Activated CD8-positive, alpha-beta memory T cell treated with anti-CD3 and anti-CD28 coated beads for 4 hours (primary cell): ENCODE data around the gene MATR3.
"Not testable (repeated sequence)": the region's sequence is repeated elsewhere in the genome, so short reads cannot be mapped to it uniquely, and the experiment has no call there.

Experiments used
- DNase-seq, 2 donors: peaks; one replicate each; pipeline ENCODE4 v3.0.0-alpha.2; 2020; ENCODE audit warnings: low read depth in 2 of 2

MATR3 gene

DNA sequence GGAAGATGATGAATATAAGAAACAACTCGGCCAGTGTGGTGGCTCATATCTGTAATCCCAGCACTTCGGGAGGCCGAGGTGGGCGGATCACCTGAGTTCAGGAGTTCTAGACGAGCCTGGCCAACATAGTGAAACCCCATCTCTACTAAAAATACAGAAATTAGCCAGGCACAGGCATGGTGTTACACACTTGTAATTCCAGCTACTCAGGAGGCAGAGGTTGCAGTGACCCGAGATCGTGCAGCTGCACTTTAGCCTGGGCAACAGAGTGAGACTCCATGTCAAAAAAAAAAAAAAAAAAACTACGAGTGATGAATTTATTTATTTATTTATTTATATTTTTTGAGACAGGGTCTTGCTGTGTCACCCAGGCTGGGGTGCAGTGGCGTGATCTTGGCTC is 54.3 kb downstream of the MATR3 start:
- not testable (repeated sequence) for DNase-seq

GRCh38 chr5:139354186-139354585 is 60.6 kb downstream of the MATR3 start:
- no peak for DNase-seq

GRCh38 chr5:139355900-139356299 is 62.4 kb downstream of the MATR3 start:
- DNase-seq: not testable (repeated sequence)

- no peak for DNase-seq
These were observed 64.5 kb downstream of the MATR3 start for GRCh38 chr5:139358064-139358463.

GRCh38 chr5:139360384-139360783 is 66.8 kb downstream of the MATR3 start:
- no peak for DNase-seq

- DNase-seq: no peak
These were observed 68.4 kb downstream of the MATR3 start for GRCh38 chr5:139361835-139362429.

DNA sequence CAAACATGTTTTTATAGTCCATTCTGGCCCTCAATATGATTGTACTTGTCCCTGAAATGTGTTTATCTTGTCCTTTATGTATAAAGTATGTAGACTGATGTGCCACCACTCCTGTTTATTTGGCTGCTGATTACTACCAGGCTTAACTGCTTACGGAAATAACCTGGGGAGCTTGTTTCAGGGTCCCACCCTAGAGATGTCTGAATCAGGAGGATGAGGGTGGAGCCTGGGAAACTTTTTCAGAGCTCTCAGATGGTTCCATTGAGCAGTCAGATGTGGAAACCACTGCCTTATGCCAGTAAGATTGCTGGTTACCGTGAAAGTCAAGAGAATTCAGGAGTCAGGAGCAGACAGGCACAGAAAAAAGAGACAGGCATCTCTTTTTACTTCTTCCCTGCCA is 70.4 kb downstream of the MATR3 start:
- no peak for DNase-seq

DNA sequence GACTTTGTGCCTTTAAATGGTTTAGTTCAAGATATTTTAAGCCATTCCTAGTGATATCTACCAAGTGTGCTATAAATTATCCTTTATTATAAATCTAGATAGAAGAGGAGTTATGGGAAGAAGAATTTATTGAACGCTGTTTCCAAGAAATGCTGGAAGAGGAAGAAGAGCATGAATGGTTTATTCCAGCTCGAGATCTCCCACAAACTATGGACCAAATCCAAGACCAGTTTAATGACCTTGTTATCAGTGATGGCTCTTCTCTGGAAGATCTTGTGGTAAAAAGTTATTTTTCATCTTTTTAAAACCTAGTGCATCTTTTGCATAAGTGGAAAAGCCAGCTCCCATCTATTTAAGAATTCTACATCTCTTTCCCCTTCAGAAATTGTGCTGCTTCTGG is 70.9 kb downstream of the MATR3 start:
- DNase-seq: no peak

DNA sequence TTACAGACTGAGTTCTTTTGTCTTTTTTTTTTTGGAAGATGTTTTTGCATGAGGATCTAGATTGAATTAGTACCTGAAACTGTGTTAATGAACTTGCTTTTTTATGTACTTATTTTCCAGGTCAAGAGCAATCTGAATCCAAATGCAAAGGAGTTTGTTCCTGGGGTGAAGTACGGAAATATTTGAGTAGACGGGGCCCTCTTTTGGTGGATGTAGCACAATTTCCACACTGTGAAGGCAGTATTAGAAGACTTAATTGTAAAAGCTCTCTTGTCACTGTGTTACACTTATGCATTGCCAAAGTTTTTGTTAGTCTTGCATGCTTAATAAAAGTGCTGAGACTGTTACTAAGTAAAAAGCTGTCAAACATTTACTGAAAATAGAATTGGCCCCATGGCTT is 75.1 kb downstream of the MATR3 start:
- DNase-seq: no peak

- no peak for DNase-seq
These were observed 75.6 kb downstream of the MATR3 start for GRCh38 chr5:139369181-139369580.

DNA sequence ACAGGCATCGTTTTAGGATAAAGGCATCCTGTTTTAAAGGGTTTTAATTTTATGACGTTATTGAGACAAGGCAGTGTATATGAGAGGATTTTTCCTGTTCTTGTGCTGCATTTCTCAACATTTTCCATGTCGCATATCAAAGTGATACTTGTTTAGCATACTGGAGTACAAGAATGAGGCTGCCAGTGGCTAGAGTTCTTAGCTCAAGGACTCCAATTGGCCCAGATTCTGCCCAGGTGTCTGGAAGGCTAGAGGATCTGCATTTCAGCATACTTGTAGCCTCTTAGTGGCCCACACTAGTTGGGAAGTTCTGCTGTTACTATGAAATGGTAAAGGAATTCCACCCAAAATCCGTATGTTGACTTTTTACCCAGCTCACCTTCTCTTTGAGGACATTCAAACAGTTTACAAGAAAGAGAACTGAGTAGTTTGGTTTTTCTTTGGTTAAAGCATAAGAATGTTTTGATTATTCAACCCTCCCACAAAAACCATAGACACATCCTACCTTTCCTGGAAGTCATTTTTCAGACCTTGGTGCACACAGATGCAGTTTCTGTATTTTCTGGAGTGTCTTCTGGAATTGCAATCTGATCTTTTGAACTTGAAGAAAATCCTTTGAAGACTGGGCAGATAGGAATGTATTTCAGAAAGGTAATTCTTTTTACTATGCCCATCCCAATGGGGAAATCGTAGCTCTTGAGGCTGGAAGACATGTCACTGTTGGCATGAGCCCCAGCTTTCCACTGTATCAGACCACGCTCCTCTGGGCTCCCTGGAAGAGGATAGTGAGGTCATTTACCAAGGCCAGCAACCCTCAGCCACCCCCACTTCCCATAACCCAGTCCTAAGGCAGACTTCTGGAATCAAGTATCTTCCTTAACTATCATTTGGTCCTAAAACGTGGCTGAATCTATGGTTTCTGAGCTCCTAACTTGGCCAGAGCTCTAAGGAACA is 78.2 kb downstream of the MATR3 start:
- DNase-seq: no peak

- no peak for DNase-seq
These were observed 81.4 kb downstream of the MATR3 start for GRCh38 chr5:139374909-139375308.

GRCh38 chr5:139376364-139376763 is 82.8 kb downstream of the MATR3 start:
- DNase-seq: no peak

GRCh38 chr5:139377226-139377625 is 83.7 kb downstream of the MATR3 start:
- DNase-seq: no peak

DNA sequence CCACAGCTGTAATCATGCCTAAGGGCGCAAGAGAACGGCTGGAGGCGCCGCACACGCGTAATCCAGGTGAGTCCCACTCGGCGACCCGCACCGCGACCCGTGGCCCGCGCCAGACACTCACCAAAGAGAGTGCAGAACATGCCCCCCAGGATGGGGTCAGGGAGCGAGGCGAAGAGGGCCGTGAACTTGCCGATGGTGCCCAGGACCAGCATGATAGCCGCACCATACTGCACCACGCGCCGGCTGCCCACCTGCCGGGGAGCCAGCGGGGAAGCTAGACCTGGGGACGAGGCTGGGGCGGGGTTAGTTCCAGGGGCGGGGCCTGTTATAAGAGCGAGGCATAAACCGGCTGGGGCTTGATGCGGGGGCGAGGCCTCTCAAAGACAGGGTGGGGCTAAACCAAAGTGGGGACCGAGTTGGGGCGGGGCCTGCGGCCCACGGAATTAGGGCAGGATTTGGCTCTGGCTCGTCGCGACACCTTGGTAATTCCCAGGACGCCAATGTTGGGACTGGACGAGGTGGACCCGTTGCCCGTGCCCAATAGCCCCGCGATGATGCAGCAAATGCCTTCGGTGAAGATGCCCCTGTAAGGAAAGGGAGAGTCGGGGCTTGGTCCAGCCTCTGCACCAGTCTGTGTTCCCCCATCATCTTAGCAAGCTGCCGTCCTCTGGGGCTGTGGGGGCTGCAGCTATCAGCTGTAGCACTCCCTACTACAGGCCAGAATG is 84.7 kb downstream of the MATR3 start:
- no peak for DNase-seq

- DNase-seq: no peak
These were observed 85.4 kb downstream of the MATR3 start for GRCh38 chr5:139378941-139379361.

- no peak for DNase-seq
These were observed 86.3 kb downstream of the MATR3 start for GRCh38 chr5:139379626-139380449.
